HG02885 (cell line): ENCODE data around the gene IGSF3.

Experiments
- ATAC-seq: cut with Tn5 transposase; IDR thresholded peaks from one replicate; pipeline ENCODE4 v1.9.1; 2021; ENCODE audit warnings: mild to moderate bottlenecking; ENCODE audit not compliant: unreplicated experiment, poor library complexity

The IGSF3 gene

GRCh38 chr1:116538544-116538943, 129.0 kb downstream of the IGSF3 start:
- ATAC-seq: peak; percentile 78

GRCh38 chr1:116537898-116538297, 129.6 kb downstream of the IGSF3 start:
- no peak for ATAC-seq

GRCh38 chr1:116537040-116537831, 130.3 kb downstream of the IGSF3 start:
- no peak for ATAC-seq

- no peak for ATAC-seq
Measured at GRCh38 chr1:116534014-116534739, 133.4 kb downstream of the IGSF3 start.

GRCh38 chr1:116533429-116533820, 134.1 kb downstream of the IGSF3 start:
- ATAC-seq: no peak

- no peak for ATAC-seq
Measured at GRCh38 chr1:116532671-116533428, 134.7 kb downstream of the IGSF3 start.

- no peak for ATAC-seq
Measured at GRCh38 chr1:116531917-116532316, 135.6 kb downstream of the IGSF3 start.

- ATAC-seq: no peak
Measured at GRCh38 chr1:116529681-116530080, 137.9 kb downstream of the IGSF3 start.

GRCh38 chr1:116529199-116529631, 138.3 kb downstream of the IGSF3 start:
- no peak for ATAC-seq

- ATAC-seq: no peak
Measured at GRCh38 chr1:116528329-116529083, 139.0 kb downstream of the IGSF3 start.

GRCh38 chr1:116525440-116525839, 142.1 kb downstream of the IGSF3 start:
- no peak for ATAC-seq
